ENCODE data around the gene TSC22D1.

Gene TSC22D1

DNA sequence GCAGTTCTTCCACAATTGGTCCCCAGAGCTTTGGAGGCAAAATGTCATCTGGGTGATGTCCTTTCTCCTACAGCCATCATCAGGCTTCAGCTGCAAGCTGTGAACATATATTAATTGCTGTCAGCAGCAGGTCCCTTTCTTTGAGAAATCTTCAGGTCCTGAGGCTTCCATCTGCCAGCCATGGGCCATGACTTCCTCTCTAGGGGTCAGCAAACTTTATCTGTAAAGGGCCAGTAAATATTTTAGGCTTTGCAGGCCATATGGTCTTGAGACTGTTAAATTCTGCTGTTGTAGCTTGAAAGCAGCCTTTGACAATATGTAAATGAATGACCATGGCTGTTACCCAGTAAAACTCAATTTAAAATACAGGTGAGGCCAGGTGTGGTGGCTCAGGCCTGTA lies 175.4 kb downstream of the TSC22D1 start:
- H3K27ac ChIP-seq = no peak overlapping the region

GRCh38 chr13:44399074-44399473 lies 177.1 kb downstream of the TSC22D1 start:
- no peaks in the 10 kb centered on the region for H4K20me1 ChIP-seq
- peaks cover 0 to 5% (median 0%) of the 10 kb centered on the region in 11 experiments; a peak in 2 of 22 replicates for H3K27me3 ChIP-seq
- H3K9me3 ChIP-seq (replicated peaks in 1 of 11) = no peaks in the 10 kb centered on the region
- no peak overlapping the region for H3K4me3 ChIP-seq
- H3K4me2 ChIP-seq = no peak overlapping the region
- TF ChIP-seq Cebpa-rat (IDR thresholded peaks at IDR 0.05) = no peak
- no peak overlapping the region for H3K9ac ChIP-seq
- peaks cover 0 to 9% (median 2%) of the 10 kb centered on the region in 10 experiments; a peak in 5 of 20 replicates for H3K4me1 ChIP-seq
- no peak overlapping the region for H3K27ac ChIP-seq
- no peaks in the 10 kb centered on the region for H3K36me3 ChIP-seq

More for the DNA sequence above, 175.4 kb downstream of the TSC22D1 start:
- peaks cover 0 to 11% (median 2%) of the 10 kb centered on the region in 10 experiments; a peak in 5 of 20 replicates for H3K4me1 ChIP-seq
- no peaks in the 10 kb centered on the region for H4K20me1 ChIP-seq
- H3K9me3 ChIP-seq (replicated peaks in 1 of 11) = no peaks in the 10 kb centered on the region
- no peaks in the 10 kb centered on the region for H3K36me3 ChIP-seq
- H3K9ac ChIP-seq = no peak overlapping the region
- no peak overlapping the region for H3K4me2 ChIP-seq
- peaks cover 0 to 6% (median 0%) of the 10 kb centered on the region in 11 experiments; a peak in 2 of 22 replicates for H3K27me3 ChIP-seq
- H3K4me3 ChIP-seq = no peak overlapping the region
- TF ChIP-seq Cebpa-rat (IDR thresholded peaks at IDR 0.05) = no peak

DNA sequence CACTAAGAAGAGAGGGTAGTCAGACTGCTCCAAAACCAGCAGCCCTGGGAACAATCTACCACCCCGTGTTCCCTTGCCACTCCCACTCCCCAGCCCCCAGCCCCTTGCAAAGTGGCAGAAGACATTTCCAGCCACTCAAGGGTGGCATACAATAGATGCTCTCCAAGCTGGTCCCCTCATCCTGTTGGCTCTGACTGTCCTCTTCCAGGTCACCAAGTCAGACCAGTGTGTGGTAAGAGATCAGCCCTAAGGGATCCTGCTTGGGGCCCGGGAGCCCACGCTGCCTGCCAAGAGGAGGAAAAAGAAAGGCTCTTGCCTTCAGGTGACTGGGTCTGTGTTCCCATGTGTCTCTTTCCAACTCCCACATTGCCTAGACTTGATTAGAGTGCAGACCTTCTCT lies 177.5 kb downstream of the TSC22D1 start:
- no peaks in the 10 kb centered on the region for H3K36me3 ChIP-seq
- H3K9me3 ChIP-seq (replicated peaks in 1 of 11) = no peaks in the 10 kb centered on the region
- H3K27me3 ChIP-seq = no peaks in the 10 kb centered on the region; a peak in 1 of 22 replicates
- H4K20me1 ChIP-seq = no peaks in the 10 kb centered on the region
- no peak for TF ChIP-seq Cebpa-rat (IDR thresholded peaks at IDR 0.05)
- no peak overlapping the region for H3K27ac ChIP-seq
- H3K9ac ChIP-seq = no peak overlapping the region
- peaks cover 0 to 4% (median under 1%) of the 10 kb centered on the region in 10 experiments; a peak in 5 of 20 replicates for H3K4me1 ChIP-seq
- H3K4me2 ChIP-seq = no peak overlapping the region
- no peak overlapping the region for H3K4me3 ChIP-seq

GRCh38 chr13:44397766-44398223 lies 178.3 kb downstream of the TSC22D1 start:
- Histone ChIP-seq H3K4me2 (no peak overlapping the region), H4K20me1 (no peaks in the 10 kb centered on the region), H3K9me3 (replicated peaks in 1 of 11) (no peaks in the 10 kb centered on the region), H3K4me3 (no peak overlapping the region), H3K27me3 (no peaks in the 10 kb centered on the region), H3K9ac (no peak overlapping the region), H3K36me3 (no peaks in the 10 kb centered on the region), H3K4me1 (no peaks in the 10 kb centered on the region; a peak in 1 of 20 replicates), H3K27ac (no peak overlapping the region)
- TF ChIP-seq Cebpa-rat (IDR thresholded peaks at IDR 0.05) = no peak

GRCh38 chr13:44396701-44397580 lies 179.2 kb downstream of the TSC22D1 start:
- H3K27me3 ChIP-seq = no peaks in the 10 kb centered on the region
- no peak for TF ChIP-seq Cebpa-rat (IDR thresholded peaks at IDR 0.05)
- no peak overlapping the region for H3K4me3 ChIP-seq
- H4K20me1 ChIP-seq = no peaks in the 10 kb centered on the region
- no peaks in the 10 kb centered on the region for H3K36me3 ChIP-seq
- no peak overlapping the region for H3K4me2 ChIP-seq
- H3K9me3 ChIP-seq (replicated peaks in 1 of 11) = no peaks in the 10 kb centered on the region
- H3K4me1 ChIP-seq = no peaks in the 10 kb centered on the region
- H3K9ac ChIP-seq = no peak overlapping the region
- no peak overlapping the region for H3K27ac ChIP-seq

GRCh38 chr13:44395976-44396694 lies 180.0 kb downstream of the TSC22D1 start:
- Histone ChIP-seq H3K9me3 (replicated peaks in 1 of 11) (no peaks in the 10 kb centered on the region), H3K4me1 (no peaks in the 10 kb centered on the region), H3K27ac (no peak overlapping the region), H3K36me3 (no peaks in the 10 kb centered on the region), H3K4me2 (no peak overlapping the region), H3K27me3 (no peaks in the 10 kb centered on the region), H4K20me1 (no peaks in the 10 kb centered on the region), H3K4me3 (no peak overlapping the region), H3K9ac (no peak overlapping the region)
- no peak for TF ChIP-seq Cebpa-rat (IDR thresholded peaks at IDR 0.05)

DNA sequence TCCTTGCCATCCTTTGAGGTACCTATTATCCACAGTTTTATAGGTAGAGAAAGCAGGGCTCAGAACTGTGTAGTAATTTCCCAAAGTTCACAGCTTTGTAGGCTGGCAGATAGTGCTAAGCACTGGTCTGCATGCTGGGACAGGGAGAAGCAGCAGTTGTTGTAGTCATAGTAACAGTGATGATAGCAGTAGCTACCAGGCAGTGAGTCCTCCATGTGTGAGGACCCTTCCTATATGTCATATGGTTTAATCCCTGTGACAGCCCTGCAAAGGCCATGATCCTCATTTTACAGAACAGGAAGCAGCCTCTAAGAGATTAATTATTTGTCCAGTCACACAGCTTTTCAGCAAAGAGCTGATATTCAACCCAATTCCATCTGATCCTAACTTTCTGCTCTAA lies 181.5 kb downstream of the TSC22D1 start:
- H3K27ac ChIP-seq = no peak overlapping the region
- peaks cover 0 to 2% (median 0%) of the 10 kb centered on the region in 10 experiments; a peak in 4 of 20 replicates for H3K4me1 ChIP-seq
- H3K9me3 ChIP-seq (replicated peaks in 1 of 11) = no peaks in the 10 kb centered on the region
- H3K27me3 ChIP-seq = no peaks in the 10 kb centered on the region
- H3K9ac ChIP-seq = no peak overlapping the region
- no peaks in the 10 kb centered on the region for H3K36me3 ChIP-seq
- no peaks in the 10 kb centered on the region for H4K20me1 ChIP-seq
- no peak overlapping the region for H3K4me3 ChIP-seq
- no peak for TF ChIP-seq Cebpa-rat (IDR thresholded peaks at IDR 0.05)
- no peak overlapping the region for H3K4me2 ChIP-seq

DNA sequence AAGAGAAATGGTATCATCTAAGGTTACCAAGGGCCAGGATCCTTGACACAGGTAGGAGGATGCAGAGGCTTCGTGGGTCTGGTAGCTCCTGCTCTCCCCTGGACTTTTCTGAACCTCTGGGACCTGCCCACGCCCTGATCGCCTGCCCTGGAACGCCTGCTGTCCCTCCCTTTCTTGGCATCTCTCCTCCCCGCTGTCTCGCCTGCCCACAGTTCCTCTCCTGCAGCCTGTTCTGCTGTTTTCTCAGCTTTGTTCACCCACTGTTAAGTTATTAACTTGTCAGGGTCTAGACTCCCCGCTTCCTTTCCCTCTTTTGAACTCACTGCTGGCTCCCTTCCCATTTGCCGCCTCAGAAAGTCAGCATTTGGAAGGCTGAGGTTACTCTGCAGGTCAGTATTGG lies 182.7 kb downstream of the TSC22D1 start:
- H3K36me3 ChIP-seq = no peaks in the 10 kb centered on the region
- H3K4me2 ChIP-seq = no peak overlapping the region
- H3K4me3 ChIP-seq = no peak overlapping the region
- peaks cover 0 to 14% (median 0%) of the 10 kb centered on the region in 10 experiments; a peak in 5 of 20 replicates for H3K4me1 ChIP-seq
- no peak overlapping the region for H3K27ac ChIP-seq
- H3K9ac ChIP-seq = no peak overlapping the region
- H4K20me1 ChIP-seq = no peaks in the 10 kb centered on the region
- H3K27me3 ChIP-seq = no peaks in the 10 kb centered on the region
- no peak for TF ChIP-seq Cebpa-rat (IDR thresholded peaks at IDR 0.05)
- no peaks in the 10 kb centered on the region for H3K9me3 ChIP-seq (replicated peaks in 1 of 11)

- Histone ChIP-seq H3K27ac (no peak overlapping the region), H3K4me2 (peak overlapping the region in 1 of 11 experiments; percentile 56; a peak in 1 of 22 replicates), H3K4me3 (no peak overlapping the region), H3K9me3 (replicated peaks in 1 of 11) (no peaks in the 10 kb centered on the region), H4K20me1 (no peaks in the 10 kb centered on the region), H3K36me3 (no peaks in the 10 kb centered on the region), H3K27me3 (peaks cover 0 to 5% (median 0%) of the 10 kb centered on the region in 11 experiments; a peak in 1 of 22 replicates), H3K9ac (no peak overlapping the region), H3K4me1 (peaks cover 6 to 29% (median 9%) of the 10 kb centered on the region in 10 experiments; a peak in 16 of 20 replicates)
- TF ChIP-seq Cebpa-rat (IDR thresholded peaks at IDR 0.05) = no peak
Observed at GRCh38 chr13:44389876-44390275, 186.3 kb downstream of the TSC22D1 start.

Measured in BLaER1 treated with 17β-estradiol and CSF1 and Interleukin-3, amounts not matched to agents 10 nM and 100 nM (cell line).